Caco-2 (cell line): ENCODE results near the gene PLXNA4. TPM values are rescaled to one million over a fixed set of nuclear protein-coding genes. Genes with fewer than 3 reads are reported as not detected.

ENCODE experiments used
- BruUV-seq: library from RNA; stranded (reverse); fragments of 400-500 nt; replicated peaks from 2 replicates; lab custom pipeline; 2021; lab: Mats Ljungman, UMichigan
- CTCF ChIA-PET: fragments of 300-600 bp; sonication (Branson Sonifier 250); formaldehyde crosslinking; loops from one replicate; lab custom pipeline; 2022; ENCODE audit warnings: antibody characterized with exemption; lab: Charles Lee
- POLR2A ChIA-PET: fragments of 300-600 bp; sonication (Branson Sonifier 250); formaldehyde crosslinking; loops from one replicate; lab custom pipeline; 2022; ENCODE audit warnings: antibody characterized with exemption; lab: Charles Lee
- DNase-seq, 2 experiments: peaks; one replicate each; pipeline versions ENCODE4 v3.0.0 to v3.0.0-alpha.2; 2020 to 2022
- H3K27me3 ChIP-seq: replicated peaks from 2 replicates; pipeline ENCODE4 v1.6.0; 2011; ENCODE audit warnings: low read length; ENCODE audit not compliant: control insufficient read depth, insufficient read depth
- H3K36me3 ChIP-seq: 2 replicates; pipeline ENCODE4 v1.5.1; 2011; ENCODE audit warnings: low read length; ENCODE audit not compliant: control insufficient read depth, insufficient read depth
- H3K4me1 ChIP-seq: fragments of 250-450 bp; sonication (Bioruptor Pico); 2 replicates; pipeline ENCODE4 v1.5.1; 2020; ENCODE audit warnings: mild to moderate bottlenecking
- H3K4me3 ChIP-seq: 2 replicates; pipeline ENCODE4 v1.5.1; 2011; ENCODE audit warnings: low read depth, mild to moderate bottlenecking, control low read depth, low read length
- H3K9me3 ChIP-seq: fragments of 250-450 bp; sonication (Bioruptor Pico); 2 replicates; pipeline ENCODE4 v1.5.1; 2020; ENCODE audit warnings: mild to moderate bottlenecking, moderate library complexity
- H3K27ac Mint-ChIP-seq: one replicate; pipeline ENCODE4 v1.8.0; 2022; ENCODE audit warnings: mixed read lengths; ENCODE audit not compliant: unreplicated experiment
- H3K27me3 Mint-ChIP-seq: one replicate; pipeline ENCODE4 v1.8.0; 2022; ENCODE audit warnings: mixed read lengths; ENCODE audit not compliant: insufficient read depth, unreplicated experiment
- H3K36me3 Mint-ChIP-seq: one replicate; pipeline ENCODE4 v1.8.0; 2022; ENCODE audit warnings: mild to moderate bottlenecking, mixed read lengths; ENCODE audit not compliant: insufficient read depth, unreplicated experiment
- H3K4me1 Mint-ChIP-seq: one replicate; pipeline ENCODE4 v1.8.0; 2022; ENCODE audit warnings: low read depth, mixed read lengths; ENCODE audit not compliant: unreplicated experiment
- H3K4me3 Mint-ChIP-seq: one replicate; pipeline ENCODE4 v1.8.0; 2022; ENCODE audit warnings: mild to moderate bottlenecking, moderate library complexity, mixed read lengths; ENCODE audit not compliant: unreplicated experiment
- H3K9me3 Mint-ChIP-seq: one replicate; pipeline ENCODE4 v1.8.0; 2022; ENCODE audit warnings: mixed read lengths; ENCODE audit not compliant: unreplicated experiment
- CTCF ChIP-seq, 2 experiments: fragments of 200-600 bp in 1 of 2; IDR thresholded peaks; 1 replicate in 1 of 2; 2 replicates in 1 of 2; pipeline versions ENCODE4 v1.5.1 to v1.8.0; 2011 to 2022; ENCODE audit warnings: antibody characterized with exemption in 1 of 2, control low read depth in 1 of 2, inconsistent platforms in 1 of 2, low read depth in 1 of 2, low read length in 1 of 2, mild to moderate bottlenecking in 1 of 2, moderate library complexity in 1 of 2; ENCODE audit not compliant: insufficient read depth in 1 of 2, severe bottlenecking in 1 of 2, unreplicated experiment in 1 of 2
- intact Hi-C: fragments of 100-400 bp; cut with micrococcal nuclease; formaldehyde crosslinking; loops from one replicate; pipeline ENCODE4 v1.10.0; 2022; ENCODE audit not compliant: unreplicated experiment
- total RNA-seq: library from RNA; stranded (reverse); gene quantifications from 2 replicates; pipeline ENCODE4 v1.2.3, GENCODE V29; 2022

PLXNA4 gene
- total RNA-seq, 1 experiment from 2014 or later, result 0.43 TPM

DNA sequence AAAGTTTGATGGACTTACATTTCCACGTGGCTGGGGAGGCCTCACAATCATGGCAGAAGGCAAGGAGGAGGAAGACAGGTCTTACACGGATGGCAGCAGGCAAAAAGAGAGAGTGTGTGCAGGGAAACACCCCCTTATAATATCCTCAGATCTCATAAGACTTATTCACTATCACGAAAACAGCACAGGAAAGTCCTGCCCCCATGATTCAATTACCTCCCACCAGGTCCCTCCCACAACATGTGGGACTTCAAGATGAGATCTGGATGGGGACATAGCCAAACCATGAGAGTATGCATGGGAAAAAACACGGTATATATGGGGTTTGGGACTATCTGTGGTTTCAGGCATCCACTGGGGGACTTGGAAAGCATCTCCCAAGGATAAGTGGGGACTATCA, 78.0 kb downstream of the PLXNA4 start:
- POLR2A ChIA-PET, result no interaction called here
- Histone ChIP-seq H3K36me3 (no peaks in the 10 kb centered on the region), H3K4me1 (no peaks in the 10 kb centered on the region), H3K4me3 (no peak overlapping the region), H3K9me3 (no peaks in the 10 kb centered on the region), H3K27me3 (no peaks in the 10 kb centered on the region)
- H3K36me3 Mint-ChIP-seq, result no peaks in the 10 kb centered on the region
- intact Hi-C loops, result no loop called here
- DNase-seq, result no peak
- peaks cover 16% of the 10 kb centered on the region for H3K27me3 Mint-ChIP-seq
- no peaks in the 10 kb centered on the region for H3K4me1 Mint-ChIP-seq
- no TSS peak for BruUV-seq
- TF ChIP-seq CTCF (IDR thresholded peaks at IDR 0.05; ENCODE audit: insufficient read depth in 1 of 2, low read depth in 1 of 2, low read length in 1 of 2, severe bottlenecking in 1 of 2, unreplicated experiment in 1 of 2), result no peak
- H3K27ac Mint-ChIP-seq, result no peak overlapping the region
- no peak overlapping the region for H3K4me3 Mint-ChIP-seq
- CTCF ChIA-PET, result no interaction called here
- H3K9me3 Mint-ChIP-seq, result no peaks in the 10 kb centered on the region

DNA sequence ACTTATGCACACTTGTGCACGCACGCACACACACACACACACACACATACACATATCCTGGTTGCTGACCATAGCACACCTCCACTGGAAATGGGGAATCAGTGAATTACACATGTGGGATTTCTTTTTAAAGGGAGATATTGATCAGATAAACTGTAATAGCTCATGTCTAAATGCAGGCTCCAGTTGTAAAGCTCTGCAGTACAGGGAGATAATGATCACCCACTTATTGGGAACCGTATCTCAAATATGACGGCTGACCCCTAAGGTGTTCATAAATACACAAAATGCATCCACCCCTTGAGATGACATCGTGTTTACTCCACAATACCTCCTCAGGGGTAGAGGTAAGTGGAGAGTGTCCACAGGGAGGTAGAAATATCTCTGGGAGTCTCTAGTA, 79.2 kb downstream of the PLXNA4 start:
- no peaks in the 10 kb centered on the region for H3K9me3 Mint-ChIP-seq
- no peak overlapping the region for H3K27ac Mint-ChIP-seq
- CTCF ChIA-PET, result no interaction called here
- DNase-seq, result no peak
- intact Hi-C loops, result no loop called here
- BruUV-seq, result no TSS peak
- Histone ChIP-seq H3K4me1 (no peaks in the 10 kb centered on the region), H3K27me3 (no peaks in the 10 kb centered on the region), H3K4me3 (no peak overlapping the region), H3K36me3 (no peaks in the 10 kb centered on the region), H3K9me3 (no peaks in the 10 kb centered on the region)
- H3K4me1 Mint-ChIP-seq, result no peaks in the 10 kb centered on the region
- H3K27me3 Mint-ChIP-seq, result peaks cover 16% of the 10 kb centered on the region
- POLR2A ChIA-PET, result no interaction called here
- no peaks in the 10 kb centered on the region for H3K36me3 Mint-ChIP-seq
- H3K4me3 Mint-ChIP-seq, result no peak overlapping the region
- TF ChIP-seq CTCF (IDR thresholded peaks at IDR 0.05; ENCODE audit: insufficient read depth in 1 of 2, low read depth in 1 of 2, low read length in 1 of 2, severe bottlenecking in 1 of 2, unreplicated experiment in 1 of 2), result no peak

- Histone ChIP-seq H3K36me3 (no peaks in the 10 kb centered on the region), H3K4me3 (no peak overlapping the region), H3K27me3 (no peaks in the 10 kb centered on the region), H3K9me3 (no peaks in the 10 kb centered on the region), H3K4me1 (no peaks in the 10 kb centered on the region)
- ChIA-PET CTCF (no interaction called here), POLR2A (no interaction called here)
- no peak overlapping the region for H3K27ac Mint-ChIP-seq
- H3K4me3 Mint-ChIP-seq, result no peak overlapping the region
- BruUV-seq, result no TSS peak
- H3K27me3 Mint-ChIP-seq, result peaks cover 11% of the 10 kb centered on the region
- DNase-seq, result no peak
- no peak for TF ChIP-seq CTCF (IDR thresholded peaks at IDR 0.05; ENCODE audit: insufficient read depth in 1 of 2, low read depth in 1 of 2, low read length in 1 of 2, severe bottlenecking in 1 of 2, unreplicated experiment in 1 of 2)
- no peaks in the 10 kb centered on the region for H3K9me3 Mint-ChIP-seq
- H3K36me3 Mint-ChIP-seq, result no peaks in the 10 kb centered on the region
- intact Hi-C loops, result no loop called here
- H3K4me1 Mint-ChIP-seq, result no peaks in the 10 kb centered on the region
Observed at GRCh38 chr7:132495936-132496335, 80.3 kb downstream of the PLXNA4 start.
